ENCODE data around the gene MAPKAPK3. TPM values are rescaled to one million over a fixed set of nuclear protein-coding genes. Genes with fewer than 3 reads are reported as not detected.

The MAPKAPK3 gene
- total RNA-seq, 1 donor from 2014 or later, result 430 TPM

Small RNA genes within 50 kb of the gene (microRNA-seq; reads per million reads assigned to microRNA genes)
- gene MIR4787, result 3.6 reads per million, percentile 5 among the genes with 10 or more reads in this experiment

Other genes with a start within 250 kb of the MAPKAPK3 start
- 1.6 TPM for gene CACNA2D2, start 113.5 kb upstream of the MAPKAPK3 start, total RNA-seq
- 53.1 TPM for gene C3orf18, start 49.4 kb upstream of the MAPKAPK3 start, total RNA-seq
- gene HEMK1, start 47.6 kb upstream of the MAPKAPK3 start, total RNA-seq, result 19.5 TPM
- gene CISH, start 5.4 kb upstream of the MAPKAPK3 start, total RNA-seq, result 8.0 TPM
- 3.6 TPM for gene DOCK3, start 57.8 kb downstream of the MAPKAPK3 start, total RNA-seq